Neural crest cell (in vitro differentiated cells): ENCODE results near the gene ARPP21. TPM values are rescaled to one million over a fixed set of nuclear protein-coding genes. Genes with fewer than 3 reads are reported as not detected.

Experiments used
- DNase-seq: peaks from one replicate; pipeline ENCODE4 v3.0.0; 2021; ENCODE audit warnings: low read depth, mixed read lengths, low spot score
- H3K27ac Mint-ChIP-seq: one replicate; pipeline ENCODE4 v1.8.0; 2021; ENCODE audit warnings: mild to moderate bottlenecking, mixed read lengths; ENCODE audit not compliant: unreplicated experiment
- H3K27me3 Mint-ChIP-seq: 2 replicates; pipeline ENCODE4 v1.8.0; 2021; ENCODE audit warnings: low read depth, mild to moderate bottlenecking, mixed read lengths
- H3K36me3 Mint-ChIP-seq: 2 replicates; pipeline ENCODE4 v1.8.0; 2021; ENCODE audit warnings: low read depth, mild to moderate bottlenecking, mixed read lengths
- H3K4me1 Mint-ChIP-seq: 2 replicates; pipeline ENCODE4 v1.8.0; 2021; ENCODE audit warnings: mixed read lengths
- H3K4me3 Mint-ChIP-seq: one replicate; pipeline ENCODE4 v1.8.0; 2021; ENCODE audit warnings: mild to moderate bottlenecking, mixed read lengths
- H3K9me3 Mint-ChIP-seq: 2 replicates; pipeline ENCODE4 v1.8.0; 2021; ENCODE audit warnings: mixed read lengths
- CTCF ChIP-seq: fragments of 200-600 bp; sonication (generic); conservative IDR thresholded peaks from 2 replicates; pipeline ENCODE4 v1.5.0; 2021; ENCODE audit warnings: antibody characterized with exemption, mild to moderate bottlenecking
- total RNA-seq: library from RNA; stranded (reverse); gene quantifications from 2 replicates; pipeline ENCODE4 v1.2.1, GENCODE V29; 2021

Gene ARPP21
- total RNA-seq, 1 donor from 2014 or later, result 0.12 TPM

- DNase-seq, result no peak
- no peaks in the 10 kb centered on the region for H3K4me1 Mint-ChIP-seq
- H3K9me3 Mint-ChIP-seq, result no peaks in the 10 kb centered on the region
- no peaks in the 10 kb centered on the region for H3K36me3 Mint-ChIP-seq
- H3K27ac Mint-ChIP-seq, result no peak overlapping the region
- no peak overlapping the region for H3K4me3 Mint-ChIP-seq
- no peaks in the 10 kb centered on the region for H3K27me3 Mint-ChIP-seq
- TF ChIP-seq CTCF, result no peak
These were observed 133.2 kb downstream of the ARPP21 start for GRCh38 chr3:35772381-35773015.

- Mint-ChIP-seq H3K27ac (no peak overlapping the region), H3K9me3 (no peaks in the 10 kb centered on the region), H3K4me3 (no peak overlapping the region), H3K4me1 (no peaks in the 10 kb centered on the region), H3K27me3 (no peaks in the 10 kb centered on the region), H3K36me3 (no peaks in the 10 kb centered on the region)
- DNase-seq, result no peak
- no peak for TF ChIP-seq CTCF
These were observed 134.1 kb downstream of the ARPP21 start for GRCh38 chr3:35773417-35773816.

- no peak for TF ChIP-seq CTCF
- Mint-ChIP-seq H3K27ac (no peak overlapping the region), H3K4me3 (no peak overlapping the region), H3K4me1 (no peaks in the 10 kb centered on the region), H3K9me3 (no peaks in the 10 kb centered on the region), H3K27me3 (no peaks in the 10 kb centered on the region), H3K36me3 (no peaks in the 10 kb centered on the region)
- no peak for DNase-seq
These were observed 137.0 kb downstream of the ARPP21 start for GRCh38 chr3:35776346-35776745.

- Mint-ChIP-seq H3K27me3 (no peaks in the 10 kb centered on the region), H3K9me3 (no peaks in the 10 kb centered on the region), H3K27ac (no peak overlapping the region), H3K4me1 (no peaks in the 10 kb centered on the region), H3K4me3 (no peak overlapping the region), H3K36me3 (no peaks in the 10 kb centered on the region)
- no peak for DNase-seq
- no peak for TF ChIP-seq CTCF
These were observed 137.7 kb downstream of the ARPP21 start for GRCh38 chr3:35777065-35777464.

GRCh38 chr3:35777563-35778554 is 138.5 kb downstream of the ARPP21 start:
- peaks cover 2% of the 10 kb centered on the region for H3K4me1 Mint-ChIP-seq
- no peaks in the 10 kb centered on the region for H3K27me3 Mint-ChIP-seq
- H3K36me3 Mint-ChIP-seq, result no peaks in the 10 kb centered on the region
- H3K9me3 Mint-ChIP-seq, result no peaks in the 10 kb centered on the region
- H3K27ac Mint-ChIP-seq, result no peak overlapping the region
- TF ChIP-seq CTCF, result no peak
- H3K4me3 Mint-ChIP-seq, result no peak overlapping the region
- no peak for DNase-seq
